SK-N-SH treated with all-trans-retinoic acid at 6 μM for 48 hours (cell line): ENCODE data around the gene UNCX.

ENCODE experiments used
- ATAC-seq: fragments of 200-7000 bp; cut with Tn5 transposase; 3 replicates; pipeline ENCODE4 v1.9.1; 2020; ENCODE audit warnings: mild to moderate bottlenecking, moderate library complexity
- ARNTL ChIP-seq: fragments of 450-650 bp; formaldehyde crosslinking; IDR thresholded peaks from 2 replicates; pipeline ENCODE4 v1.5.0; 2020; ENCODE audit warnings: low read depth, mild to moderate bottlenecking, moderate library complexity, borderline replicate concordance
- CSDC2 ChIP-seq: fragments of 250-450 bp; sonication (Bioruptor Pico); IDR thresholded peaks from 2 replicates; pipeline ENCODE4 v1.5.0; 2020; ENCODE audit warnings: mild to moderate bottlenecking, moderate library complexity
- ESRRG ChIP-seq: fragments of 250-450 bp; sonication (Bioruptor Pico); IDR thresholded peaks from 2 replicates; pipeline ENCODE4 v1.6.1; 2021; ENCODE audit warnings: mild to moderate bottlenecking
- GLIS3 ChIP-seq: fragments of 250-450 bp; sonication (Bioruptor Pico); IDR thresholded peaks from 2 replicates; pipeline ENCODE4 v1.5.0; 2020; ENCODE audit warnings: mild to moderate bottlenecking, moderate library complexity
- ISL1 ChIP-seq: fragments of 250-450 bp; sonication (Bioruptor Pico); IDR thresholded peaks from 2 replicates; pipeline ENCODE4 v2.1.2; 2022; ENCODE audit warnings: mild to moderate bottlenecking, moderate library complexity
- OSR1 ChIP-seq: fragments of 250-450 bp; sonication (Bioruptor Pico); IDR thresholded peaks from 2 replicates; pipeline ENCODE4 v1.8.0; 2022; ENCODE audit warnings: moderate library complexity, mild to moderate bottlenecking, inconsistent platforms
- PPARA ChIP-seq: fragments of 250-450 bp; sonication (Bioruptor Pico); IDR thresholded peaks from 2 replicates; pipeline ENCODE4 v1.5.0; 2020; ENCODE audit warnings: mild to moderate bottlenecking, borderline replicate concordance
- RARB ChIP-seq: fragments of 250-450 bp; sonication (Bioruptor Pico); IDR thresholded peaks from 2 replicates; pipeline ENCODE4 v1.8.0; 2021; ENCODE audit warnings: mild to moderate bottlenecking, moderate library complexity
- SNAI2 ChIP-seq: fragments of 250-450 bp; sonication (Bioruptor Pico); IDR thresholded peaks from 2 replicates; pipeline ENCODE4 v1.5.0; 2020; ENCODE audit warnings: mild to moderate bottlenecking, moderate library complexity
- TCF4 ChIP-seq: fragments of 250-450 bp; sonication (Bioruptor Pico); IDR thresholded peaks from 2 replicates; pipeline ENCODE4 v1.8.0; 2021; ENCODE audit warnings: mild to moderate bottlenecking, moderate library complexity, borderline replicate concordance
- TOX ChIP-seq: fragments of 250-450 bp; sonication (Bioruptor Pico); IDR thresholded peaks from 2 replicates; pipeline ENCODE4 v1.8.0; 2021; ENCODE audit warnings: mild to moderate bottlenecking, moderate library complexity, borderline replicate concordance
- TSHZ2 ChIP-seq: fragments of 250-450 bp; sonication (Bioruptor Pico); IDR thresholded peaks from 2 replicates; pipeline ENCODE4 v1.5.0; 2020; ENCODE audit warnings: mild to moderate bottlenecking, moderate library complexity
- ZC3H10 ChIP-seq: fragments of 250-450 bp; sonication (Bioruptor Pico); IDR thresholded peaks from 2 replicates; pipeline ENCODE4 v1.5.1; 2021; ENCODE audit warnings: mild to moderate bottlenecking, moderate library complexity
- ZFP3 ChIP-seq: fragments of 250-450 bp; sonication (Bioruptor Pico); IDR thresholded peaks from 2 replicates; pipeline ENCODE4 v1.5.0; 2020; ENCODE audit warnings: mild to moderate bottlenecking, moderate library complexity
- ZFP30 ChIP-seq: fragments of 450-650 bp; formaldehyde crosslinking; IDR thresholded peaks from 2 replicates; pipeline ENCODE4 v1.5.0; 2022; ENCODE audit warnings: mild to moderate bottlenecking, moderate library complexity
- ZNF565 ChIP-seq: fragments of 450-650 bp; formaldehyde crosslinking; conservative IDR thresholded peaks from 2 replicates; pipeline ENCODE4 v1.5.0; 2020; ENCODE audit warnings: low read depth, mild to moderate bottlenecking, moderate library complexity
- ZNF70 ChIP-seq: fragments of 450-650 bp; formaldehyde crosslinking; IDR thresholded peaks from 2 replicates; pipeline ENCODE4 v1.5.0; 2020; ENCODE audit warnings: mild to moderate bottlenecking, moderate library complexity
- ZNF8 ChIP-seq: fragments of 450-650 bp; formaldehyde crosslinking; IDR thresholded peaks from 2 replicates; pipeline ENCODE4 v1.5.0; 2020; ENCODE audit warnings: mild to moderate bottlenecking, moderate library complexity
- TF ChIP-seq, protein P1 (sequence below): fragments of 250-450 bp; sonication (Bioruptor Pico); IDR thresholded peaks from 2 replicates; pipeline ENCODE4 v1.5.1; 2021; ENCODE audit warnings: mild to moderate bottlenecking, moderate library complexity
- TF ChIP-seq, protein P2 (sequence below): fragments of 250-450 bp; sonication (Bioruptor Pico); IDR thresholded peaks from 2 replicates; pipeline ENCODE4 v1.5.1; 2020; ENCODE audit warnings: low read depth, mild to moderate bottlenecking, moderate library complexity

UNCX gene

GRCh38 chr7:1235501-1236131, 2.9 kb downstream of the UNCX start (continued):
- no peak for TF ChIP-seq ZNF8
- TF ChIP-seq, protein P1, sequence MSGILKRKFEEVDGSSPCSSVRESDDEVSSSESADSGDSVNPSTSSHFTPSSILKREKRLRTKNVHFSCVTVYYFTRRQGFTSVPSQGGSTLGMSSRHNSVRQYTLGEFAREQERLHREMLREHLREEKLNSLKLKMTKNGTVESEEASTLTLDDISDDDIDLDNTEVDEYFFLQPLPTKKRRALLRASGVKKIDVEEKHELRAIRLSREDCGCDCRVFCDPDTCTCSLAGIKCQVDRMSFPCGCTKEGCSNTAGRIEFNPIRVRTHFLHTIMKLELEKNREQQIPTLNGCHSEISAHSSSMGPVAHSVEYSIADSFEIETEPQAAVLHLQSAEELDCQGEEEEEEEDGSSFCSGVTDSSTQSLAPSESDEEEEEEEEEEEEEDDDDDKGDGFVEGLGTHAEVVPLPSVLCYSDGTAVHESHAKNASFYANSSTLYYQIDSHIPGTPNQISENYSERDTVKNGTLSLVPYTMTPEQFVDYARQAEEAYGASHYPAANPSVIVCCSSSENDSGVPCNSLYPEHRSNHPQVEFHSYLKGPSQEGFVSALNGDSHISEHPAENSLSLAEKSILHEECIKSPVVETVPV (CRISPR knock-in tag) = no peak
- TF ChIP-seq TCF4 = no peak
- no peak for TF ChIP-seq PPARA (CRISPR knock-in tag)
- no peak for TF ChIP-seq ZNF565
- TF ChIP-seq OSR1 (CRISPR knock-in tag) = no peak

GRCh38 chr7:1236132-1236661, 3.5 kb downstream of the UNCX start:
- TF ChIP-seq RARB (CRISPR knock-in tag) = no peak
- no peak for TF ChIP-seq ZFP30 (CRISPR knock-in tag)
- TF ChIP-seq ZNF565 = no peak
- TF ChIP-seq, protein P1 (CRISPR knock-in tag) = no peak
- TF ChIP-seq, protein P2, sequence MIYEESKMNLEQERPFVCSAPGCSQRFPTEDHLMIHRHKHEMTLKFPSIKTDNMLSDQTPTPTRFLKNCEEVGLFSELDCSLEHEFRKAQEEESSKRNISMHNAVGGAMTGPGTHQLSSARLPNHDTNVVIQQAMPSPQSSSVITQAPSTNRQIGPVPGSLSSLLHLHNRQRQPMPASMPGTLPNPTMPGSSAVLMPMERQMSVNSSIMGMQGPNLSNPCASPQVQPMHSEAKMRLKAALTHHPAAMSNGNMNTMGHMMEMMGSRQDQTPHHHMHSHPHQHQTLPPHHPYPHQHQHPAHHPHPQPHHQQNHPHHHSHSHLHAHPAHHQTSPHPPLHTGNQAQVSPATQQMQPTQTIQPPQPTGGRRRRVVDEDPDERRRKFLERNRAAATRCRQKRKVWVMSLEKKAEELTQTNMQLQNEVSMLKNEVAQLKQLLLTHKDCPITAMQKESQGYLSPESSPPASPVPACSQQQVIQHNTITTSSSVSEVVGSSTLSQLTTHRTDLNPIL = no peak
- TF ChIP-seq ESRRG = no peak
- TF ChIP-seq TOX (CRISPR knock-in tag) = no peak
- no peak for TF ChIP-seq CSDC2
- no peak for TF ChIP-seq ZFP3 (CRISPR knock-in tag)
- no peak for TF ChIP-seq PPARA (CRISPR knock-in tag)
- TF ChIP-seq OSR1 (CRISPR knock-in tag) = no peak
- TF ChIP-seq TSHZ2 (CRISPR knock-in tag) = no peak
- no peak for TF ChIP-seq ZNF70 (CRISPR knock-in tag)
- no peak for TF ChIP-seq ZNF8
- no peak for TF ChIP-seq ZC3H10 (CRISPR knock-in tag)
- no peak for TF ChIP-seq ISL1
- TF ChIP-seq ARNTL (CRISPR knock-in tag) = no peak
- no peak for ATAC-seq

DNA sequence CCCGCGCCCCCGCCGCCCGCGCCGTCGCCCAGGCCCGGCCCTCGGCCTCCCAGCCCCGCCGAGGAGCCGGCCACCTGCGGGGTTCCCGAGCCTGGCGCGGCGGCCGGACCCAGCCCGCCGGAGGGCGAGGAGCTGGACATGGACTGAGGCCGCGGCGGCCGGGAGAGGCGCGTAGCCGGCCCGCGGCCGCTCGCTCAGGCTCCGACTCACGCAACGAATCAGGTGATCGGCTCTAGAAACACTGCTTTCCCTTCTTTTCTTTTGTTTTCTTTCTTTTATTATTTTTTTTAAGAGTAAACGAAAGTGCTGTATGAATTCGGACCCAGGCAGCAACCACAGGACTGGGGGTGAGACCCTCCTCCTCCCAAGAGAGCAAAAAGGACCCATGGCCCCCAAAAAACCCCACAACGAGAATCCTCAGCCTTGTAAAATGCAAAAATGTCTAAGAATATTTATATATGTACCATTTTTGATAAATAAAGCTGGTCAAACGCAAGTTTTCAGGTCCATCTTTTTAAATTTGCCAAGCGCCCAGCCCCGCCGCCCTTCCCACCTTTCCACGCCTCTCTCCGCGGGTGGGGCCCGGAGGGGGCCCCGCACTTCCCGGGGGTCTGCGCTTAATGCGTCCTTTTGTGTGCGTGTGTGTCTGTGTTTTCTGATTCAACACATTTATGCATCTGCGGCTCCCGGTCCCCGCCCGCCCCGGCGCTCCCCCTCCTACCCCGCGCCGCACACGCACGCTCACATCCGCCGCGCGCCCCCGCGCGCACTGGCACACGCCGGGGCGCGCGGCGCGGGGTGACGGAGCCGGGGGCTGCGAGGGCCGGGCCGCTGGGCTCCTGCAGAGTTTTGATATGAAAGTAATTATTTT, 4.4 kb downstream of the UNCX start:
- no peak for ATAC-seq
- TF ChIP-seq, protein P1 (CRISPR knock-in tag) = no peak
- no peak for TF ChIP-seq TOX (CRISPR knock-in tag)
- no peak for TF ChIP-seq GLIS3 (CRISPR knock-in tag)
- no peak for TF ChIP-seq ZNF565
- TF ChIP-seq RARB (CRISPR knock-in tag) = no peak
- TF ChIP-seq, protein P2 = no peak
- TF ChIP-seq ISL1 = no peak
- no peak for TF ChIP-seq SNAI2
- TF ChIP-seq, all 23 proteins: peak for 0
